ENCODE results near the gene MATCAP1. TPM values are rescaled to one million over a fixed set of nuclear protein-coding genes. Genes with fewer than 3 reads are reported as not detected.

Gene MATCAP1
- total RNA-seq, 2 donors from 2014 or later = 11.9 to 31.6 TPM

DNA sequence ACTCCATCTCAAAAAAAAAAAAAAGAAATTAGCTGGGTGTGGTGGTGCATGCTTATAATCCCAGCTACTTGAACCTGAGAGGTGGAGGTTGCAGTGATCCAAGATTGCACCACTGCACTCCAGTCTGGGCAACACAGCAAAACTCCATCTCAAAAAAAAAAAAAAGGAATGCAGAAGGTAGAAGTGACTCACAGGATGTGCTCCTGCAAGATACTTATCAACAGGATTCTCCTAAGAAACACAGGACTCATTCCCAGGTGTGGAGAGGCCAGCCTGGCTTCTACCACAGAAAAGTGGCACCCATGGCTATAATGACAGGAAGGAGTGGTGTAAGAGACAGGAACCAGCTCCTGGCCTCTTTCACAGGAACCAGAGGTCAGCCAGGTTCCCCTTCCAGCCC, 29.0 kb upstream of the MATCAP1 start:
- intact Hi-C loops (cut with DNase I) = no loop called here
- H3K27me3 ChIP-seq = no peaks in the 10 kb centered on the region
- peaks cover 33% of the 10 kb centered on the region for H3K4me1 ChIP-seq
- no peak overlapping the region for H3K4me3 ChIP-seq
- H3K9me3 ChIP-seq = no peaks in the 10 kb centered on the region
- TF ChIP-seq, protein P1, sequence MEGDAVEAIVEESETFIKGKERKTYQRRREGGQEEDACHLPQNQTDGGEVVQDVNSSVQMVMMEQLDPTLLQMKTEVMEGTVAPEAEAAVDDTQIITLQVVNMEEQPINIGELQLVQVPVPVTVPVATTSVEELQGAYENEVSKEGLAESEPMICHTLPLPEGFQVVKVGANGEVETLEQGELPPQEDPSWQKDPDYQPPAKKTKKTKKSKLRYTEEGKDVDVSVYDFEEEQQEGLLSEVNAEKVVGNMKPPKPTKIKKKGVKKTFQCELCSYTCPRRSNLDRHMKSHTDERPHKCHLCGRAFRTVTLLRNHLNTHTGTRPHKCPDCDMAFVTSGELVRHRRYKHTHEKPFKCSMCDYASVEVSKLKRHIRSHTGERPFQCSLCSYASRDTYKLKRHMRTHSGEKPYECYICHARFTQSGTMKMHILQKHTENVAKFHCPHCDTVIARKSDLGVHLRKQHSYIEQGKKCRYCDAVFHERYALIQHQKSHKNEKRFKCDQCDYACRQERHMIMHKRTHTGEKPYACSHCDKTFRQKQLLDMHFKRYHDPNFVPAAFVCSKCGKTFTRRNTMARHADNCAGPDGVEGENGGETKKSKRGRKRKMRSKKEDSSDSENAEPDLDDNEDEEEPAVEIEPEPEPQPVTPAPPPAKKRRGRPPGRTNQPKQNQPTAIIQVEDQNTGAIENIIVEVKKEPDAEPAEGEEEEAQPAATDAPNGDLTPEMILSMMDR (IDR thresholded peaks at IDR 0.05) = no peak
- no peak for TF ChIP-seq POLR2A (IDR thresholded peaks at IDR 0.05)
- no peak for ATAC-seq
- no peaks in the 10 kb centered on the region for H3K36me3 ChIP-seq (replicated peaks in 1 of 2; ENCODE audit: insufficient read depth in 1 of 2, low read depth in 2 of 2)
- no peak for DNase-seq
- H3K27ac ChIP-seq = peak overlapping the region; percentile 50 to 81 (median 69)

DNA sequence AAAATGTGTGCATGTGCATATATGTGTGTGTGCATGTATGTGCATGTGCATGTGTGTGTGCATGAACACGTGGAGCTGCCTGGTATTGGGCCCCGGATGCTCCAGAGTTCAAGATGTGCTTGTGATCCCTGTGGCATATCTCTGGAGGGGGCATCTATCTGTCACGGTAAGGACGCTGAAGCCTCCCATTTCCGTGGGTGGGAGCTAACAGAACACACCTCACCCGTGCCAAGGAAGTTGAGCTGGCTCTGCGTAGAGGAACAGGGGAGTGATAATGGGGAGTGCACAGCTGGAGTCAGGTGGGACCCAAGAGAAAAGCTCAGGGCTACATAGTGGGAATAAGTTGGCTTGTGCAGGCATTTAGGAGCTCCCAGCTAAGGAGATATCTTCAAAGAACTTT, 27.9 kb upstream of the MATCAP1 start:
- Histone ChIP-seq H3K36me3 (replicated peaks in 1 of 2; ENCODE audit: insufficient read depth in 1 of 2, low read depth in 2 of 2) (no peaks in the 10 kb centered on the region), H3K27me3 (no peaks in the 10 kb centered on the region), H3K9me3 (no peaks in the 10 kb centered on the region), H3K27ac (no peak overlapping the region), H3K4me1 (peaks cover 33% of the 10 kb centered on the region), H3K4me3 (no peak overlapping the region)
- ATAC-seq (no peak), DNase-seq (no peak)
- intact Hi-C loops (cut with DNase I) = no loop called here
- TF ChIP-seq POLR2A (IDR thresholded peaks at IDR 0.05) = no peak
- TF ChIP-seq, protein P1 (IDR thresholded peaks at IDR 0.05) = no peak
- 82 to 89% methylated on average over 7 of the region's 7 CpGs for WGBS, 2 donors

DNA sequence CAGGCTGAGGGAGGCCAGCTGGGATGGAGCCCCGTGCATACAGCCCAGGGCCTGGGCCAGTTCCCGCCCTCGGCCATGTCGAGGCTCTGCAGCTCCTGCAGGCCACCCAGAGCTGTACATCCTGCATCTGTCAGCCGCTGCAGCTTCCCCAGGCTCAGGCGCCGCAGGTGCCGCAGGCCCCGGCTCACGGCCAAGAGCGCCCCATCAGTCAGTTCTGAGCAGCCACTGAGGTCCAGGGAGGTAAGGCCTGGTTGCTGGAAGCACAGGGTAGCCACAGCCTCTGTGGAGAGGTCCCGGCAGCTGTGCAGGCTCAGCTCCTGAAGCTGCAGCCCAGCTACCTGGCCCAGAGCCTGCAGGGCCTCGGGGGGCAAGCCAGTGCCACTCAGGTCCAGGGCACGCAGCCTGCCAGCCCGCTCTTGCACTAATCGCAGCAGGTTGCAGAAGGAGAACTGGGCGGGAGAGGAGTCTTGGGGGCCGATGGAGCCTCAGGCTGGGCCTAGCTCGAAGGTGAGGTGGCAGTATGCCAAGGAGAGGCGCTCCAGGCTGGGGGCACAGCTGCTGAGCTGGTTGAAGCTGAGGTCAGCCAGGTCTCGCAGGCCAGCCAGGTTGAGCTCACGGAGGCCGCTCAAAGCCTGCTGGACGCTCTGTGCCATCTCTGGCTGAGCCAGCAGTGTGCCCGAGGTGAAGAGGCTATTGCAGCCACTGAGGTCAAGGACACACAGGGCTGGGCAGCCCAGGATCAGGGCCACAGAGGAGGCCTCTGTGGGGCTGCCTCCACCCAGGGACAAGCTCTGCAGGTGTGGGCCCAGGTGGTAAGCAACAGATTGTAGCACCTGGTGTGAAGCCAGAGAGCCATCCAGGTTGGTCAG, 26.5 kb upstream of the MATCAP1 start:
- no peaks in the 10 kb centered on the region for H3K36me3 ChIP-seq (replicated peaks in 1 of 2; ENCODE audit: insufficient read depth in 1 of 2, low read depth in 2 of 2)
- H3K27ac ChIP-seq = no peak overlapping the region
- ATAC-seq = no peak
- WGBS, 2 donors = 85 to 88% methylated on average over 6 to 24 of the region's 25 CpGs
- intact Hi-C loops (cut with DNase I) = no loop called here
- H3K4me3 ChIP-seq = no peak overlapping the region
- peak in 1 of 4 donors; percentile 33 for DNase-seq
- H3K9me3 ChIP-seq = no peaks in the 10 kb centered on the region
- H3K4me1 ChIP-seq = peaks cover 27% of the 10 kb centered on the region
- H3K27me3 ChIP-seq = no peaks in the 10 kb centered on the region
- TF ChIP-seq, protein P1 (IDR thresholded peaks at IDR 0.05) = no peak
- TF ChIP-seq POLR2A (IDR thresholded peaks at IDR 0.05) = no peak

DNA sequence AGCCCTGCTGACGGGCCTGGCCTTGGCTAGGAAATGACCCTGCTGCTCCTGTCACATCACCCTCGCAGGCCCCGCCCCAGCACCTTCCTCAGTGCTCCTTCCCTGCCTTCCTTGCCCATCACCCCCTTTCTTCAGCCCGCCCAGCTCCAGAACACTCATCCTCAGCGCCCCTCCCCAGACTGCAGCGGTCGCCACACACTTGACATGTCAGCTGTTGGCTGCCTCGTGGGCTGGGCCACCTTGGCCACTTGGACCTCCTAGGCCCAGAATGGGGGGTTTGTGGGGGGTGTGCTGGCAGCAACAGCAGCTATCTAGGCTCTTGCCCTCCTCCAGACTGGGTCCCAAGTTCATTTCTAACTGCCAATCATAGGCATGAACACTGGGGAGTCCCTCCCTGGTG, 25.8 kb upstream of the MATCAP1 start:
- Histone ChIP-seq H3K9me3 (no peaks in the 10 kb centered on the region), H3K27me3 (no peaks in the 10 kb centered on the region), H3K27ac (no peak overlapping the region), H3K4me1 (peaks cover 20% of the 10 kb centered on the region), H3K36me3 (replicated peaks in 1 of 2; ENCODE audit: insufficient read depth in 1 of 2, low read depth in 2 of 2) (no peaks in the 10 kb centered on the region), H3K4me3 (no peak overlapping the region)
- TF ChIP-seq, protein P1 (IDR thresholded peaks at IDR 0.05) = no peak
- no peak for TF ChIP-seq POLR2A (IDR thresholded peaks at IDR 0.05)
- no peak for ATAC-seq
- 87 to 91% methylated on average over 8 of the region's 8 CpGs for WGBS, 2 donors
- DNase-seq = no peak
- intact Hi-C loops (cut with DNase I) = no loop called here

Measured in body of pancreas (tissue), 4 donors.